GM20431 (cell line): ENCODE results near the gene ENPP7.
"Not testable (repeated sequence)": the region's sequence is repeated elsewhere in the genome, so short reads cannot be mapped to it uniquely, and the experiment has no call there.

ENCODE experiments used
- in situ Hi-C: fragments of 300-500 bp; cut with MseI, MboI; formaldehyde crosslinking; loops from one replicate; pipeline ENCODE4 v1.15.0; 2020; ENCODE audit warnings: low sequenced_read_pairs; ENCODE audit not compliant: unreplicated experiment

ENPP7 gene

GRCh38 chr17:79746889-79747507 is 16.3 kb downstream of the ENPP7 start:
- in situ Hi-C loops, result no loop called here

GRCh38 chr17:79747508-79748294 is 17.0 kb downstream of the ENPP7 start:
- in situ Hi-C loops, result no loop called here

GRCh38 chr17:79748295-79749099 is 17.8 kb downstream of the ENPP7 start:
- in situ Hi-C loops, result no loop called here

- in situ Hi-C loops, result no loop called here
Measured at GRCh38 chr17:79749156-79749815, 18.5 kb downstream of the ENPP7 start.

GRCh38 chr17:79749958-79750357 is 19.2 kb downstream of the ENPP7 start:
- in situ Hi-C loops, result no loop called here

- in situ Hi-C loops, result no loop called here
Measured at GRCh38 chr17:79750650-79751545, 20.2 kb downstream of the ENPP7 start.

- in situ Hi-C loops, result no loop called here
Measured at GRCh38 chr17:79752175-79752574, 21.4 kb downstream of the ENPP7 start.

GRCh38 chr17:79754370-79754769 is 23.6 kb downstream of the ENPP7 start:
- in situ Hi-C loops, result no loop called here

- in situ Hi-C loops, result not testable (repeated sequence)
Measured at GRCh38 chr17:79754903-79755302, 24.2 kb downstream of the ENPP7 start.

GRCh38 chr17:79755591-79755990 is 24.8 kb downstream of the ENPP7 start:
- in situ Hi-C loops, result no loop called here

GRCh38 chr17:79757140-79757745 is 26.5 kb downstream of the ENPP7 start:
- in situ Hi-C loops, result no loop called here

- in situ Hi-C loops, result no loop called here
Measured at GRCh38 chr17:79758271-79758670, 27.5 kb downstream of the ENPP7 start.

- in situ Hi-C loops, result no loop called here
Measured at GRCh38 chr17:79760197-79760906, 29.6 kb downstream of the ENPP7 start.

- in situ Hi-C loops, result no loop called here
Measured at GRCh38 chr17:79761894-79762589, 31.3 kb downstream of the ENPP7 start.

- in situ Hi-C loops, result no loop called here
Measured at GRCh38 chr17:79765708-79766107, 35.0 kb downstream of the ENPP7 start.

- in situ Hi-C loops, result no loop called here
Measured at GRCh38 chr17:79769570-79770506, 39.1 kb downstream of the ENPP7 start.

GRCh38 chr17:79771276-79771675 is 40.5 kb downstream of the ENPP7 start:
- in situ Hi-C loops, result no loop called here
